NCI-H345 treated with DMSO at 0.1 percent for 48 hours (cell line): ENCODE data around the gene MBNL1.

ENCODE experiments used
- DNase-seq: peaks from one replicate; lab custom pipeline; 2025; ENCODE audit not compliant: unreplicated experiment; lab: John Stamatoyannopoulos, UW

Gene MBNL1

DNA sequence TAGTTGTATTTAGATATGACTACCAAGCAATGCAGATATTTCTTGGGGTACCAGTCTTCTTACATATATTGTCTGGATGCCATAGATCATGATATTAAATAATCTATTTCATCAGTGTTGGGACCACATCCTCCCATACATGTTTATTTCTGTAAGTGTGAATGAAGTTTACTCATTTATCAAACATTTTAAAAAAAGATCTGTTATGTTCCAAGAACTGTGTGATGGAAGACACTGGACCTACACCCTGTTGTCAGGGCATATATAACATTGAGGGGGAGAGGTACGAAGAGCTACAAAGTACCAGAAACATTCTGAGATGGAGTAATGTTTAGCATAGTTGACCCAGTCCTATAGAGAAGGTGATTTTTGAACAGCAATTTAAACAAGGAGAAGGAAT lies 26.6 kb downstream of the MBNL1 start:
- no peak for DNase-seq

DNA sequence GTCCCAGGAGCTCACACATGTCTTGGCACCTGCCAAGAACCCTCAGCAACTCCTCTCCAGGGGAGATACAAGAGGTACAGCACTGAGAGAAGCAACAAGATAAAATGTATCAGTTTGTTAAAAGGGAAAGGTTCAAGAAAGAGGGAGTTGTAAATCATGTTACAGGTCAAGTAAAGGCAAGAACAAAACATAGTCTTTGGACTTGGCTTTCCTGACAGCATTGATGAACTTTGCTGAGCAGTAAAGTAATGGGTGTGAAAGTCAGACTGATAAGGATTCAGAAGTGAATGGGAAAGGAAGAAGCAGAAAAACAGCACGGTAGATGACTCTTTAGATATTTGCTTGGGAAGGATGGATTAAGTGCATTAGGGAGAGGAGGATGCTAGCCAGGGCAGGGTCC lies 27.1 kb downstream of the MBNL1 start:
- DNase-seq, result no peak

DNA sequence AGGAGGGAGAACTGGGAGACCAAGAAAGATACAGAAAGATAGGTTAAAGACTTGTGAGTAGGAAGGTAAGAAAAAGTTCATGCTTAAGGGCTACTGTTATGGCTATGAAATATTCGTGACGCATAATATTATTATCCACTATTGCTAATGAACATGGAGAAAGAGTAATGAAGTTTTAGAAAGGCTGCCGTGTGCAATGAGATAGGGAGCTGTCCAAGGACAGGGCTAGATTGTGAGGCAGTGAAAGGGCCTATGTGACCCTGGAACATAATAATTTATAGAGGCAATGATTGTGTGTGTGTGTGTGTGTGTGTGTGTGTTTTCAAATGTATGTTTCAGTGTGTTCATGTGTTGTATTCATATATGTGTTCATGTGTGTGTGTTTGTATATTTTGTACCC lies 27.7 kb downstream of the MBNL1 start:
- no peak for DNase-seq

DNA sequence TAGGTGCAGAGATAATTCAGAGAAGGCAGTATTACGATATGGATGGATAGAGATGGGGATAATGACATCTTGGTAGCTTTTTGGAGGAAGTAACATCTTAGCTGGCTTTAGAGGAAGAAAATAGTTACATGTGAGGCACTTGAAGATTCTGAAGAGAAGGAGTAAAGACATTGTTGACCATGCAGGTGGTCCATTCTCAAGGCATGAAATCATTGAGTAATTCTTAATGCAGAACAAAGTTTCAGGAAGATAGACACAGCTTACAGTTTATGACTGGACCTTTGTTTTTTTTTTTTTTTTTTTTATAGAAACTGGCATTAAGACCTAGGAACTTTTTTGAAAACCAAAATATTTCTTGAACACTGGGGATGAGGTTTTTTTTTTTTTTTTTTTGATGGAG lies 28.2 kb downstream of the MBNL1 start:
- DNase-seq, result no peak

DNA sequence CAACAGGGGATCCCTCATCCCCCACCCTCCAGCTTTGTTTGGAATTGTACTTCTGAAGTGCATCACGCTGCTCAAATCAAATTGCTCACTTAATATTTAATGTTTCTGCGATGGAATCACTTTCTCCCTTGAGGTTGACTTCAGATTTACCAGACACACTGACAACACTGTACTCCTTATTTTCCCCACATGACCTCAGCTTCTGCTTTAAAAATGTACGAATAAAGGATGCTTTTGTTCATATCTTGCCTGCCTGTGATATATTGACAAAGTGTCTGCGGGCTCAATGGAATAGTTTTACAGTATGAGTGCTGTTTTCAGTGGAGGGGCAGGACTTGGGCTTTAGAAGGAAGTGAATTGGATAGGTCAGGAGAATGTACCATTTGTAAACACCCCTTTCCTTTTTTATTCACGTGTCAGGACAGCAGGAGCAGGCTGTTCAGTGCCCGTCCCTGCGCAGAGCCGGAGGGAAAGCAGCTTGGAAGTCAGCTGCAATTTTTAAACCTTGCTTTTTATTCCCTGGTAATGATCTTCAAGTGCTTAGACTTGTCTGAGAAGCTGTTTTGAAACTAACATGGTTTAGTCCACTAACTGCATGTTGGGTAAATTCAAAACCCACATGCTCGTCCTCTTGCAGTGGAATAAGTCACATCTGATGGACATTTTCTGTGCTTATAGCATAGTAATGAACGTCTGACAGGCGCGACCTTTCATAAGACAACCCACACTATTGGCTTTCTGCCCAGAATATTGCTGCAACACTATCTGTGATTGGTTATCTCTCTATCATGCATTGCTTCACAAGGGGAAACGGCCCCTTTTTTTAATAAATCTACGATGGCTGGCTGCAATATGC lies 29.9 kb downstream of the MBNL1 start:
- DNase-seq, result no peak

DNA sequence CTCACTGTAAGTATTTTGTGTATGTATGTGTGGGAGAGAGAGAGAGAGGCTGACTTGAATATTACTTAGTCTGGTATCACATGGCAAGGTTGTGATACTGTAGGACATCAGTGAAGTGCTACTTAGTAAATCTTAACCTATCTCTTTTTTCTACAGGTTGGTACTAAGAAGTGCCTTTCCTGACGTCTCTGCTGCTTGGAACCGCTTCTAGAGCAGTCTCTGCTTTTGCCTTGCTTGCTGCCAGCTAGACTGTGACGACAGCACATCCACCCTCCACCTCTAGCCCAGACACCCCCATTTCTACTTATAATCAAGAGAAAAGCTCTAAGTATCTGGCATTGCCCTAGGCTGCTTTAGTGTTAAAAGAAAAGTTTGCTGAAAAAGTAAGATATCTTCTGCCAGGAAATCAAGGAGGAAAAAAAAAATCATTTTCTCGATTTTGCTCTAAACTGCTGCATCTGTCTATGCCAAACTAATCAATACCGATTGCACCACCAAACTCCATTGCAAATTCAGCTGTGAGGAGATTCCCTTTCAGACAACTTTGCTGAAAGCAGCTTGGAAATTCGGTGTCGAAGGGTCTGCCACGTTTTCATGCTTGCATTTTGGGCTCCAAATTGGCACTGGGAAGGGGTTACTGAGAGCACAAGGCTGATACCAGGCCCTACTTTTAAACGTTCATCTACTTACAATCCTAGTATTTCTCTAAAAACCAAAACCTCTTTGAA lies 30.7 kb downstream of the MBNL1 start:
- no peak for DNase-seq

DNA sequence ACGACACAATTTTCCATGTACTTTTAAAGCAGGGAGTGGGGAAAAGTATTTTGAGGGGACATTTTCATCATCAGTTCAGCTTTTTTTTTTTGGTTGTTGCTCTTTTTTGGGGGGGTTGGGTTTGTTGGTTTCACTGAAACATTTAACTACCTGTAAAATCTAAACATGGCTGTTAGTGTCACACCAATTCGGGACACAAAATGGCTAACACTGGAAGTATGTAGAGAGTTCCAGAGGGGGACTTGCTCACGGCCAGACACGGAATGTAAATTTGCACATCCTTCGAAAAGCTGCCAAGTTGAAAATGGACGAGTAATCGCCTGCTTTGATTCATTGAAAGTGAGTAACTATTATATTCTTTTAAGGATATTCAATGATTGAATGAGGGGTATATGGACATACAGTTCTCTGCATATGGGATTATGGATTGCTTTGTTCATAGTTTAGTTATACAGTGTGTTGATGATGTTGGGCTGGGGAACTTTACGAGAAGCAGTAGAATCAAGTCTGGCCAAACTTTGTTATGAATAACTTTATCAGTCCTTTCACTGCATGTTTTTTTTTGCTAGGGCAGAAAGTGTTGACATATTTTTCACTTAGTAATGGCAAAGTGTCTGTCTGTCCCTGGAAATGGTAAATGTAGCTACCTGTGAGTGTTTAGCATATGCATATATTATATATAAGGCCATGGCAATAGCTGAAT lies 31.5 kb downstream of the MBNL1 start:
- no peak for DNase-seq

DNA sequence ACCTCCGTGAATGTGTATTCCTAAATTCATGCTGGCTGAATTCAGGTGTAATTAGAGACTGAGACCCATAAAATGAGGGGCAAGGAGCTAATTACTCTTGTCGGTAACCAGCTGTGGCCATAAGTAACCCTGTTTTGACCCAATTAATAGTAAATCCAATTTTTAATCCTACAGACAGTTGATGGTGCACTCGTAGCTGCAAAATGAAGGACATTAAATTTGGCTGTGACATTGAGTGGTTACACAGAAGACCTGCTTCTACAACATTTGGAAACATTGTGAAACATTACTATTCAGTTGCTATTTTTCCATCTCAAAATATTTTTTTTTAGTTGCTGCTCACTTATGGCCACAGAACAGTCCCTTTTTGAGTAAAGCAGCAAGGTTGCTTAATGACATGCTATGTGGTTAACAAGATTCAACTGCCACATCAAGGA lies 33.0 kb downstream of the MBNL1 start:
- DNase-seq, result no peak

DNA sequence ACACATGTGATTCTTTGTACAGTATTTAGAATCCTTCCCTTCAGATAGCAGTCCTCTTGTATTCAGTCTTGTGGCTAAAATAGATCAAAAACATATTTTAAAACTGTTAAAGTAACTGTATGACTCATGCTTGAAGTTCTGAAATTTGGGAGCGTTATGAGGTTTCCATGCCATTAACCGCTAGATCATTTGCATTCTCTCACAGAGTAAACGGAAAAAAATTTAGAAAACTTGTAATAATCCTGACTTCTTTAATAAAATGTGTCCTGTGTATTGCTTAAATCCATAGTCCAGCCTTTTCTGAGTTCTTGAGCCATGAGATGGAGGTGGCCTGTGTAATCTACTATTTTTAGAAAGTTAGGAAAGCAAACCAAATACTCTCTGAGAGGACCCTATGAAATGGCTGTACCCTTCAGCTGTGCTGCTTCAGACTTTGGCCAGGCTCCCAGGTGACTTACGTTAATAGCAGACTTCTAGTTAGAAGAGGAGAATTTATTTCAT lies 33.8 kb downstream of the MBNL1 start:
- DNase-seq, result no peak

DNA sequence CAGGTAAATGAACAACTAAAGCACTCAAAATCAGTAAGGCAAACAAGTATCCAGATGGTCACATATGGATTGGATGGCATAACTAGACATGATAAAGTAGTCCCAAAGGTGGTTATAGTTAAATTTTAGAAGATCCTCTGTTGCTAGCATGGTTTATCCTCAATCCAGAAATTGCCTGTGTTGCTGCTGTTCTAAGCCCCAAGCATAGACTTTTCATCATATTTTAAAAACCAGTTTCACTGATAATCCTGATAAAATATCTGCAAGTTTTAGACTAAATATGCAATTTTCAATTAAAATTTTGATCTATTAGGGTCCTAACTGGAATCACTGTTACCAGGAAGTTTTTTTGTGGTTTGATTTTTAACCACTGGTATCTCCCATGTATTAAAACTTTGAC lies 35.4 kb downstream of the MBNL1 start:
- DNase-seq, result no peak

DNA sequence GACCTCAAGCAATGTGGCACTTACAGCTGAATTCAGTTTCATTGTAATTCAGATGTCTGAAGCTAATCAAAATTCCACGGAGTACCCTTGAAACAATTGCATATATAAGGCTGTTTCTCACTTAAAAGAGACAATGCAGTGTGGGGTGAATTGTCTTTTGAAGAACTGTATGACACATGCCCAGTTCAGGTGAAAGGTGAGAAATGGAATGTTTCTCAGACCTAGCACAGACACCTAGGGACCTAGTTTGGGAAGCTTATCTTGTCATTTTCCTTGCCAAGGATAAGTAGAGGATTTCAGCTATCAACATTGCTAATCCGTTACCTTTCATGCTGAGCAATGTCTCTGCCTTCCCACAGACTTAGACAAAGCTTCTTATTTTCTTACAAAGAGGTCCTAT lies 36.3 kb downstream of the MBNL1 start:
- DNase-seq, result no peak

DNA sequence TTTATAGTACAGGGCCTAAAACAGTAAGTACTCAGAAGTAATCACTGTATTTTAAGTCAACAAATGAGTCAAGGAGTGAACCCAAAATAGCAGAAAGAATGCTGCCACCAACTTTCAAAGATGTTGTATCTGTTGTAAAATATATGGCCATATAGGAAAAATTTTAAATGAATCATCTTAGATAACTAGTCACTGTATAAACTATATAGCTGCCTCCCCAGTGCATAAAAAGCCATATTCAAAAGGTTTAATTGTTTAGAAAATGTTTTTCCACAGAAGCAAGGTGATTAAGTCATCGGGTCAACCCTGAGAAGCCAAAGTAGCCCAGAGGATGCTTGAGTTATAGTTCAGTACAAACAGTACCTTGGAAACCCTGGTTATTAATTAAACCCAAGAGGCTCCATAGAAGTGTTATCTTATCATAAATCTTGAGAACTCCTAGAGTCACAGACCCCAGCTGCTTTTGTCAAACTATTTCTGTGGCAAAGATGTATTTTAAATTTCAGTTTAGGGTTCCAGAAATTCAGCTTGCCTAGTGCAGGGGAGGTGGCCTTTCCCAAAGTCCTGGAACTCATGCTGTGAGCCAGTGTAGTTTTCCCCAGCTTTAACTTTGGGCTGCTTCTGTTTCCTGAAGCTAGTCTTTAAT lies 39.2 kb downstream of the MBNL1 start:
- DNase-seq, result no peak

DNA sequence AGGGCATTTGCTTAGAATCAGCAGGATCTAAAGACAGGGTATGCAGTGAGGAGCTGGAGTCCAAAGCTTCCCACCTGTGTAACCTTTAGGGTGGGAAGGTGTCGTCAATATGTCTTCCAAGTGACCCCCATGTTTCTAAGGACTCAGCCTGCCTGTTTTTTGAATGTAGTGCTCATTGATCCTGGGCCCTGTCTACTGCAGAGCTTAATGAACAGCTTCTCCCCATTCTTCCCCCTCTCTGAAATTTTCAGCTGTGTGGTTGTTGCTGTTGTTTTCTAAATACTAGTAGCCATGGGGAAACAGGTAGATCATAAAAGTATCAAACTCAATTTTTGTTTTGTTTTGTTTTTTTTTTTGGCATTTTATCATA lies 39.7 kb downstream of the MBNL1 start:
- DNase-seq, result no peak

DNA sequence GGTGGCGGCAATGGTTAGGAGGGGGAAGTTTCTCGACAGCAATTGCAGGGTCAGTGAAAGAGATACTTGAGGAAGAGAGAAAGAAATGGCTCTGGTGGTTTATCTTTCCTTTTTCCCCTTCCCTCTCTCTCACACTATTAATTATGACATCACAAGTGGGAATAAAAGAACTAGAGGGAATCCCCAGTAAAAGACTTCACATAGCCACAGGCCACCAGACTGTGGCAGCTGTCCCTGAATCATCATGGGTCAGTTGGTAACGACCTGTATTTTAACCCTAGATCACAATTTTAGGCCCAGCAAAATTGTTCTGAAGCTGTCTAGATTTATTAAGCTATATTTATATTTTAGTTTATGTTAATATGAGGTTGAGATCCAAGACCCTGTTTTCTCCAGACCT lies 40.3 kb downstream of the MBNL1 start:
- DNase-seq, result no peak

DNA sequence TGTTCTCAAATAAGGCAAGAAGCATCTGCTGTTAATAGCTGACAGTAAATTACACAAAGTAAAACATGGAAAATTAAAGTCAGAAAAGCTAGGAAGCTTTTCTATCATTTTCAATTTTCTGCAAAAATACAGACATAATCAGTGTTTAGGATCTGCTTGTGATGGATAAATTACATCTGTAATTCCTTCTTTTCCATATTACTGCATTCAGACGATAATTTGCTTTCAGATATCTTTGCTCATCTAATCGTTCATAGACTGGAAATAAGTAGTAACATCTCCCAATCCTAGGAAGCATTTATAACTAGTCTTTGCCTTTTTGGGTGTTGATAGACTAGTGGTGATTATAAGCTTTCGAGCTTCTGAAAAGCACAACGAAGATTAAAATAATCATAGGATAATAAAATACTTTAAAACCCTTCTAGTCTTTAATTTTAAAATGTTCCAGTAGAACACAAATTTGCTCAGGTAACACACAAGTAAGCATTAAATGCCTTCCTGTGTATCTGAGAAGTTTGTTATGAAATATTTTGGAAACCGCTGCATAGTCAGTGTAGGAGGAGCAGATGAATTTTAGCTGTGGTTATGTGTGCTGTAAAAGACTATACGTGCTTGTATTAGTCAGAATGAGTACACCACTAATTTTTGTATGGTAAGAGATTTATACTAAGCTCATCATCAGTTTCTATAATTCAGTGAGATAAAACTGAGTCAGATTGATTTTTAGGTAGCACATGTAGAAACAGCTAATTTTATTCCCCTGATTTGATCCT lies 41.0 kb downstream of the MBNL1 start:
- DNase-seq, result no peak

DNA sequence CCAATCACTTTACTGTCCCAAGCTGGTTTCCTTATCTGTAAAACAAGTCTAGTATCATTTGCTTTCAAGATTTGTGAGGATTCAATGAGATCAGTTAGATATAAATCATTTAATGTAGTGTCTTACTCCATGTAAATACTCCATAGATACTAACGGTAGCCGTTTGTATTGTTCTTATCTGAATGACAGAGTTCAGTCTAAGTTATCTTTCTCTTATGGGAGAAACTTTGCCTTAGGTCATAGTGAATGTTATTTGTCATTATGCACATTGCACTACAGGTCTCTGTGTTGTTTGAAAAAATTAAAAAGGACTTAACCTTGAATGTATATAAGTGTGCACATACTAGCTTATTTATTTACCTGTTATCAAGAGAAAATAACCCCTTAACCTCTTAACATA lies 44.7 kb downstream of the MBNL1 start:
- no peak for DNase-seq

DNA sequence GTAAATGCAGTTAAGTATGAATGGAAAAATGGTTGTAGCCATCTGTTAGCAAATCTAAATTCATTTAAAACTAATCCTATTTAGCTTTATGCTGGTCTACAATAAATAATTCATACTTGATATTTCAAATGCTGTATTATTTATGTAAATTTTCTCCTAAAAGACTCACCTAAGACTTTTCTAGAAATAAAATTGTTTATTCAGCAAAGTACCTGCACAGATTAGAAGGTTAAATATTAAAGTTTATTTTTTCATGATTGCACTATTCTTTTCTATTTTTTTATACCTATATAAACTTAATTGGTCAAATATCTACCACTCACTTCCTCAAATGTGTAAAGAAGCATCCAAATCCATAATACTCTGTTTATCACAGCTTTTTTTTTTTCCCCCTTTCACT lies 45.2 kb downstream of the MBNL1 start:
- no peak for DNase-seq

DNA sequence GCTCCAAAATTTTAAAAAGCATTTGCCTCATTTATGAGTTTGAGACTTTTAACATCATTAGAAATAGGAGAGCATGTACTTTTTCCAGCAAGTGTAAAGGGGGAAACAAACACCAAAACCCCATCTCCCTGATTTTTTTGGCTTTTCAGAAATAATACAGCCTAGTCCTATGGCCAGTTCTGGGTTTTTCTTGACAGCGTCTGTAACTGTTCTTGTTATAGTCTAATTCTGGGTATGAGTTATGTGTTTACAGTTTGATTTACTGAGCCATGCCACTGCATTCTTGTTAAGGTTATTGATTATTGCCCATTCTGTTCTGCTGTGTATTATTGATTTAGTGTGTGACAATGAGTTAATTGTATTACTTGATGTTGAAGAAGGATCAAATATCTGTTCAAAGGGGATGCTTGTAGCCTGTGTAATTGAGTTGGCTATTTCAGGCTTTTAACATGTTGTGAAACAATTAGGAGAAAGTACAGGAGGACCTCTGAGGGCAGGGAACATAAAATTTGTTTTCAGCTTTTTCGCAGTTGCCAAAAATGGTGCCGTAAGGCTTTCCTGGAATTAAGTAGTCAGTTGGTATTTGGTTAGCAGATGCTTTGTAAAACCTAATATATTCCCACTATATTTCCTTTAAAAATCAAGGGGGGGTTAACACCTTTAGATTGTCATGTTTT lies 46.1 kb downstream of the MBNL1 start:
- DNase-seq, result no peak

DNA sequence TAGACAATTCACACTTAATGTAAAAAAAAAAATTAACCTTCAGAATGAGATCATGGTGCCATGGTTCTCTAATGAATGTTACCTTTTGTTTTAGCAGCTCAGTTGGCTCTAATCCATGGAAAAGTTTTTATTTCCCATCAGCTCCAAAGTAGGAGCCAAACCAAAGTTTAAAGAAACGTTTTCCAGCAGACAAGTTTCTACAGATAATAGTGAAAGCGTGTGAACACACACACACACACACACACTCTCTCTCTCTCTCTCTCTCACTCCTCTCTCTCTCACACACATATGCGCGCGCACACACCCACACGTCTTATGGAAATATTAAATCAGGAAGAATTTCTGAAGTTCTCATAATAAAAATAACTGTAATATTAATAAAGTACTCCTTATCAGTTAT lies 46.9 kb downstream of the MBNL1 start:
- DNase-seq, result no peak

DNA sequence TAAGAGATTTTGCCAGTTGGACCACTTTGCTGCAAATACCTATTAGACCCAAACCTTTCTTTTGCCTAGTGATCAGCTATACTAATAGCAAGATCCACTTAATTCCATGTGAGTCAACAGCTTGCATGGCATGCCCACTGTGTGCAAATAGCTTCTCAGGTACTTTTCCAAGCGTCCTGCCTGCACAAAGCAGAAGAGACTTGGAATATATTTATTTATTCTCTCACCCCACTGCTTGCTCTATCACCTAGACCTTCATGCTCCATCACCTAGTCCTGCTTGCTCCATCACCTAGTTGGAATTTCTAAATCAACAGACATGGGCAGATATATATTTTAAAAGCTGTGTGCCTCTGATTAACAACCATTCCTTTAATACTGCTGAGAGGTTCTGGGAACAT lies 47.6 kb downstream of the MBNL1 start:
- no peak for DNase-seq
